Neural cell (in vitro differentiated cells): ENCODE data around the gene MYO7A. TPM values are rescaled to one million over a fixed set of nuclear protein-coding genes. Genes with fewer than 3 reads are reported as not detected.

ENCODE experiments used
- H2AFZ ChIP-seq: fragments of 200-600, 300-800 bp; sonication (generic), shearing (Covaris generic); 2 replicates; pipeline ENCODE4 v1.6.0; 2014; ENCODE audit warnings: low read depth, mild to moderate bottlenecking, antibody characterized with exemption, low read length, moderate library complexity
- H3F3A ChIP-seq: fragments of 200-600 bp; shearing (Covaris generic); 2 replicates; pipeline ENCODE4 v1.6.1; 2016; ENCODE audit warnings: mild to moderate bottlenecking, moderate library complexity, mixed read lengths, antibody characterized with exemption, low read length; ENCODE audit not compliant: insufficient read depth, poor library complexity, severe bottlenecking
- H3K27ac ChIP-seq: fragments of 200-600, 300-800 bp; sonication (generic), shearing (Covaris generic); 2 replicates; pipeline ENCODE4 v1.5.1; 2014; ENCODE audit warnings: mild to moderate bottlenecking, low read length, moderate library complexity
- H3K27me3 ChIP-seq: fragments of 300-800, 200-600 bp; sonication (generic), shearing (Covaris generic); 2 replicates; pipeline ENCODE4 v1.6.0; 2014; ENCODE audit warnings: mild to moderate bottlenecking, low read depth, low read length, moderate library complexity; ENCODE audit not compliant: insufficient read depth
- H3K36me3 ChIP-seq: fragments of 300-800, 200-600 bp; sonication (generic), shearing (Covaris generic); 2 replicates; pipeline ENCODE4 v1.5.1; 2014; ENCODE audit warnings: mild to moderate bottlenecking, antibody characterized with exemption, low read length, moderate library complexity; ENCODE audit not compliant: insufficient read depth
- H3K4me2 ChIP-seq: fragments of 300-800, 200-600 bp; sonication (generic), shearing (Covaris generic); 2 replicates; pipeline ENCODE4 v1.6.0; 2014; ENCODE audit warnings: mild to moderate bottlenecking, low read length
- H3K4me3 ChIP-seq: fragments of 300-800, 200-600 bp; sonication (generic), shearing (Covaris generic); 2 replicates; pipeline ENCODE4 v1.5.1; 2014; ENCODE audit warnings: mild to moderate bottlenecking, low read length, moderate library complexity
- H3K79me2 ChIP-seq: fragments of 200-600 bp; shearing (Covaris generic); replicated peaks from 2 replicates; pipeline ENCODE4 v1.6.0; 2014; ENCODE audit warnings: mild to moderate bottlenecking, low read length, moderate library complexity; ENCODE audit not compliant: insufficient read depth
- H3K9ac ChIP-seq: fragments of 300-800, 200-600 bp; sonication (generic), shearing (Covaris generic); 2 replicates; pipeline ENCODE4 v1.6.1; 2016; ENCODE audit warnings: mild to moderate bottlenecking, low read length, mixed read lengths
- H3K9me2 ChIP-seq: fragments of 200-600 bp; shearing (Covaris generic); 2 replicates; pipeline ENCODE4 v1.6.1; 2016; ENCODE audit warnings: mild to moderate bottlenecking, low read length, mixed read lengths; ENCODE audit not compliant: insufficient read depth
- H3K9me3 ChIP-seq: fragments of 200-600, 300-800 bp; sonication (generic), shearing (Covaris generic); 2 replicates; pipeline ENCODE4 v1.6.1; 2016; ENCODE audit warnings: mild to moderate bottlenecking, mixed run types, low read length, moderate library complexity, mixed read lengths
- H4K20me1 ChIP-seq: fragments of 200-600 bp; shearing (Covaris generic); 2 replicates; pipeline ENCODE4 v1.6.1; 2016; ENCODE audit warnings: mild to moderate bottlenecking, mixed run types; ENCODE audit not compliant: insufficient read depth
- EP300 ChIP-seq: fragments of 450-650 bp; conservative IDR thresholded peaks from 2 replicates; pipeline ENCODE4 v1.6.1; 2014; ENCODE audit warnings: antibody characterized with exemption, mild to moderate bottlenecking, moderate library complexity; ENCODE audit not compliant: poor library complexity, severe bottlenecking
- EZH2 ChIP-seq: fragments of 200-600, 300-800 bp; shearing (Covaris generic), sonication (generic); IDR thresholded peaks from 2 replicates; pipeline ENCODE4 v1.6.1; 2014; ENCODE audit warnings: antibody characterized with exemption, low read length, borderline replicate concordance, mild to moderate bottlenecking; ENCODE audit not compliant: insufficient read depth, poor library complexity, severe bottlenecking
- MXI1 ChIP-seq: fragments of 450-650 bp; conservative IDR thresholded peaks from 2 replicates; pipeline ENCODE4 v1.6.1; 2014; ENCODE audit warnings: antibody characterized with exemption, mild to moderate bottlenecking; ENCODE audit not compliant: poor library complexity, severe bottlenecking
- POLR2AphosphoS5 ChIP-seq: IDR thresholded peaks from 2 replicates; pipeline ENCODE4 v1.6.1; 2012
- RAD21 ChIP-seq: fragments of 450-650 bp; conservative IDR thresholded peaks from 2 replicates; pipeline ENCODE4 v1.6.1; 2014; ENCODE audit warnings: antibody characterized with exemption, mild to moderate bottlenecking, moderate library complexity
- SMC3 ChIP-seq: fragments of 450-650 bp; conservative IDR thresholded peaks from 2 replicates; pipeline ENCODE4 v1.6.1; 2014; ENCODE audit warnings: antibody characterized with exemption, mild to moderate bottlenecking, moderate library complexity; ENCODE audit not compliant: poor library complexity
- TAF1 ChIP-seq: IDR thresholded peaks from 2 replicates; pipeline ENCODE4 v1.6.1; 2012; ENCODE audit warnings: low read depth
- polyA plus RNA-seq: library from polyadenylated mRNA; depleted of rRNA; stranded (reverse); fragments of >200 nt; gene quantifications from 2 replicates; pipeline ENCODE4 v1.2.3, GENCODE V29; 2014
- TF ChIP-seq, protein P1 (sequence below): IDR thresholded peaks from 2 replicates; pipeline ENCODE4 v1.6.1; 2012; ENCODE audit warnings: borderline replicate concordance
- TF ChIP-seq, protein P2 (sequence below): fragments of 450-650 bp; IDR thresholded peaks from 2 replicates; pipeline ENCODE4 v1.5.1; 2014; ENCODE audit warnings: antibody characterized with exemption, mild to moderate bottlenecking, moderate library complexity; ENCODE audit not compliant: poor library complexity, severe bottlenecking

The MYO7A gene
- polyA plus RNA-seq, 1 donor from 2014 or later = 0.61 TPM

DNA sequence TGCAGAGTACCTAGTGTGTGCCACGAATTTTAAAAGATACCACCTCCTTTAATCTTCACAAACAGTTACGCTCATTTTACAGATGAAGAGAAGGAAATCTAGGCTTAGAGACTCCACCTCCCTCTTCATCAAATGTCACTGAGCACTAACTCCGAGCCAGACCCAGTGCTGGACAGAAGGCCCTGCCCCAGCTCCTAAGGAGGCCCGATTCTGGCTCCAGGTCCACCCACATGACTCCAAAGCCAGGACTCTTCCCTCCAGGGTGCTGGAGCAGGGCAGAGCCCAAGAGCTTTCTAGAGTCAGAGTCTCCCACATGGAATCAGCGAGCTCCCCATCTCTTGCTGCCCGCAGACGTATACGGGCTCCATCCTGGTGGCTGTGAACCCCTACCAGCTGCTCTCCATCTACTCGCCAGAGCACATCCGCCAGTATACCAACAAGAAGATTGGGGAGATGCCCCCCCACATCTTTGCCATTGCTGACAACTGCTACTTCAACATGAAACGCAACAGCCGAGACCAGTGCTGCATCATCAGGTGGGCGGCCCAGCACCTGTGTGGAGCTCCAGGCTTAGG, 27.6 kb downstream of the MYO7A start:
- TF ChIP-seq SMC3 (no peak), POLR2AphosphoS5 (no peak), EZH2 (no peak), RAD21 (no peak), EP300 (no peak), MXI1 (no peak), TAF1 (no peak)
- TF ChIP-seq, protein P1, sequence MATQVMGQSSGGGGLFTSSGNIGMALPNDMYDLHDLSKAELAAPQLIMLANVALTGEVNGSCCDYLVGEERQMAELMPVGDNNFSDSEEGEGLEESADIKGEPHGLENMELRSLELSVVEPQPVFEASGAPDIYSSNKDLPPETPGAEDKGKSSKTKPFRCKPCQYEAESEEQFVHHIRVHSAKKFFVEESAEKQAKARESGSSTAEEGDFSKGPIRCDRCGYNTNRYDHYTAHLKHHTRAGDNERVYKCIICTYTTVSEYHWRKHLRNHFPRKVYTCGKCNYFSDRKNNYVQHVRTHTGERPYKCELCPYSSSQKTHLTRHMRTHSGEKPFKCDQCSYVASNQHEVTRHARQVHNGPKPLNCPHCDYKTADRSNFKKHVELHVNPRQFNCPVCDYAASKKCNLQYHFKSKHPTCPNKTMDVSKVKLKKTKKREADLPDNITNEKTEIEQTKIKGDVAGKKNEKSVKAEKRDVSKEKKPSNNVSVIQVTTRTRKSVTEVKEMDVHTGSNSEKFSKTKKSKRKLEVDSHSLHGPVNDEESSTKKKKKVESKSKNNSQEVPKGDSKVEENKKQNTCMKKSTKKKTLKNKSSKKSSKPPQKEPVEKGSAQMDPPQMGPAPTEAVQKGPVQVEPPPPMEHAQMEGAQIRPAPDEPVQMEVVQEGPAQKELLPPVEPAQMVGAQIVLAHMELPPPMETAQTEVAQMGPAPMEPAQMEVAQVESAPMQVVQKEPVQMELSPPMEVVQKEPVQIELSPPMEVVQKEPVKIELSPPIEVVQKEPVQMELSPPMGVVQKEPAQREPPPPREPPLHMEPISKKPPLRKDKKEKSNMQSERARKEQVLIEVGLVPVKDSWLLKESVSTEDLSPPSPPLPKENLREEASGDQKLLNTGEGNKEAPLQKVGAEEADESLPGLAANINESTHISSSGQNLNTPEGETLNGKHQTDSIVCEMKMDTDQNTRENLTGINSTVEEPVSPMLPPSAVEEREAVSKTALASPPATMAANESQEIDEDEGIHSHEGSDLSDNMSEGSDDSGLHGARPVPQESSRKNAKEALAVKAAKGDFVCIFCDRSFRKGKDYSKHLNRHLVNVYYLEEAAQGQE = no peak
- TF ChIP-seq, protein P2, sequence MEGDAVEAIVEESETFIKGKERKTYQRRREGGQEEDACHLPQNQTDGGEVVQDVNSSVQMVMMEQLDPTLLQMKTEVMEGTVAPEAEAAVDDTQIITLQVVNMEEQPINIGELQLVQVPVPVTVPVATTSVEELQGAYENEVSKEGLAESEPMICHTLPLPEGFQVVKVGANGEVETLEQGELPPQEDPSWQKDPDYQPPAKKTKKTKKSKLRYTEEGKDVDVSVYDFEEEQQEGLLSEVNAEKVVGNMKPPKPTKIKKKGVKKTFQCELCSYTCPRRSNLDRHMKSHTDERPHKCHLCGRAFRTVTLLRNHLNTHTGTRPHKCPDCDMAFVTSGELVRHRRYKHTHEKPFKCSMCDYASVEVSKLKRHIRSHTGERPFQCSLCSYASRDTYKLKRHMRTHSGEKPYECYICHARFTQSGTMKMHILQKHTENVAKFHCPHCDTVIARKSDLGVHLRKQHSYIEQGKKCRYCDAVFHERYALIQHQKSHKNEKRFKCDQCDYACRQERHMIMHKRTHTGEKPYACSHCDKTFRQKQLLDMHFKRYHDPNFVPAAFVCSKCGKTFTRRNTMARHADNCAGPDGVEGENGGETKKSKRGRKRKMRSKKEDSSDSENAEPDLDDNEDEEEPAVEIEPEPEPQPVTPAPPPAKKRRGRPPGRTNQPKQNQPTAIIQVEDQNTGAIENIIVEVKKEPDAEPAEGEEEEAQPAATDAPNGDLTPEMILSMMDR = no peak
- Histone ChIP-seq H3K9me2 (no peaks in the 10 kb centered on the region), H3K27ac (no peak overlapping the region)

DNA sequence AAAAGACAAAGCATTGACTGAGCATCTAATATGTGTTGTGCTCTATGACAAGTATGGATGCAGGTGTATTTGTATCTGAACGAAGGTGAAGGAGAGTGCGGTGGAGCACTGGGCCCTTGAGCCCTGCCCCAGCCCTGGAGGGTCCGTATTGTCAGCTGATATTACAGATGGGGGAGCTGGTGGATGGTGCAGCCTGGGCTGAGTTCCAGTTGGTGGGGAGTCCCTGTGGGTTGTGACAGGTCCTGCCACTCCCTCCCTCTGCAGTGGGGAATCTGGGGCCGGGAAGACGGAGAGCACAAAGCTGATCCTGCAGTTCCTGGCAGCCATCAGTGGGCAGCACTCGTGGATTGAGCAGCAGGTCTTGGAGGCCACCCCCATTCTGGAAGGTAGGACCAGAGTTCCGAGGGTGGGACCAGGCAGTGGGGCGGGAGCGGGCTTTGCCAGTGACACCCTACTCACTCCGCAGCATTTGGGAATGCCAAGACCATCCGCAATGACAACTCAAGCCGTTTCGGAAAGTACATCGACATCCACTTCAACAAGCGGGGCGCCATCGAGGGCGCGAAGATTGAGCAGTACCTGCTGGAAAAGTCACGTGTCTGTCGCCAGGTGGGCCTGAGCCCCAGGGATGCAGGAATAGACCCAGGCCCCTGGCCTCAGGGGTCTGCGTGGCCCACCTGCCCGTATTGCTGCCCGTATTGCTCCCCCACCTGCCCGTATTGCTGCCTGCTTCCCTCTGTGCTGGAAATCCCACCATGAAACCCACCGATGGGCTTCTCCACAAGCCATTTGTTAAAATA, 28.6 kb downstream of the MYO7A start:
- no peak for TF ChIP-seq EP300

More for the DNA sequence above, 27.6 kb downstream of the MYO7A start:
- H3F3A ChIP-seq = no peaks in the 10 kb centered on the region
- H2AFZ ChIP-seq = no peak overlapping the region
- H4K20me1 ChIP-seq = no peaks in the 10 kb centered on the region
- H3K9me3 ChIP-seq = no peaks in the 10 kb centered on the region
- H3K9ac ChIP-seq = no peak overlapping the region
- no peak overlapping the region for H3K4me3 ChIP-seq
- H3K27me3 ChIP-seq = no peaks in the 10 kb centered on the region
- no peak overlapping the region for H3K4me2 ChIP-seq
- H3K36me3 ChIP-seq = no peaks in the 10 kb centered on the region
- no peaks in the 10 kb centered on the region for H3K79me2 ChIP-seq

More for the DNA sequence above, 28.6 kb downstream of the MYO7A start:
- Histone ChIP-seq H3F3A (no peaks in the 10 kb centered on the region), H3K27me3 (no peaks in the 10 kb centered on the region), H3K36me3 (no peaks in the 10 kb centered on the region), H3K4me3 (no peak overlapping the region), H3K9ac (no peak overlapping the region), H3K9me2 (no peaks in the 10 kb centered on the region), H4K20me1 (no peaks in the 10 kb centered on the region), H3K4me2 (no peak overlapping the region), H2AFZ (no peak overlapping the region), H3K9me3 (no peaks in the 10 kb centered on the region), H3K27ac (no peak overlapping the region), H3K79me2 (no peaks in the 10 kb centered on the region)
